ENCODE measurements around the gene APBA2.

Gene APBA2

GRCh38 chr15:28897861-28898585 lies 12.2 kb downstream of the APBA2 start:
- no peak for DNase-seq

GRCh38 chr15:28899061-28899738 lies 13.4 kb downstream of the APBA2 start:
- no peak for DNase-seq

- DNase-seq = no peak
Observed at GRCh38 chr15:28900041-28900891, 14.5 kb downstream of the APBA2 start.

GRCh38 chr15:28900892-28901586 lies 15.3 kb downstream of the APBA2 start:
- DNase-seq = no peak

- no peak for DNase-seq
Observed at GRCh38 chr15:28901587-28901980, 15.8 kb downstream of the APBA2 start.

GRCh38 chr15:28901987-28902745 lies 16.4 kb downstream of the APBA2 start:
- DNase-seq = no peak

GRCh38 chr15:28902856-28903255 lies 17.1 kb downstream of the APBA2 start:
- DNase-seq = no peak

- DNase-seq = no peak
Observed at GRCh38 chr15:28903555-28903954, 17.8 kb downstream of the APBA2 start.

GRCh38 chr15:28904003-28904402 lies 18.2 kb downstream of the APBA2 start:
- DNase-seq = no peak

GRCh38 chr15:28904541-28905315 lies 19.0 kb downstream of the APBA2 start:
- DNase-seq = peak; percentile 31

GRCh38 chr15:28907338-28907960 lies 21.7 kb downstream of the APBA2 start:
- DNase-seq = no peak

- DNase-seq = no peak
Observed at GRCh38 chr15:28909958-28910500, 24.3 kb downstream of the APBA2 start.

GRCh38 chr15:28911310-28911931 lies 25.6 kb downstream of the APBA2 start:
- DNase-seq = no peak

GRCh38 chr15:28912422-28912821 lies 26.6 kb downstream of the APBA2 start:
- no peak for DNase-seq

- no peak for DNase-seq
Observed at GRCh38 chr15:28913171-28913765, 27.5 kb downstream of the APBA2 start.

GRCh38 chr15:28914046-28914445 lies 28.3 kb downstream of the APBA2 start:
- DNase-seq = no peak

- DNase-seq = no peak
Observed at GRCh38 chr15:28914483-28915023, 28.8 kb downstream of the APBA2 start.

- DNase-seq = no peak
Observed at GRCh38 chr15:28915041-28915810, 29.5 kb downstream of the APBA2 start.

- DNase-seq = no peak
Observed at GRCh38 chr15:28915935-28916334, 30.2 kb downstream of the APBA2 start.
